Progenitor cell of endocrine pancreas (in vitro differentiated cells): Measurements from ENCODE around the gene CRYBA2. TPM values are rescaled to one million over a fixed set of nuclear protein-coding genes. Genes with fewer than 3 reads are reported as not detected.

Experiments used
- DNase-seq: peaks from one replicate; pipeline ENCODE4 v3.0.0; 2021; ENCODE audit warnings: low spot score; ENCODE audit not compliant: unreplicated experiment
- H3K27ac Mint-ChIP-seq: 2 replicates; pipeline ENCODE4 v1.8.0; 2021; ENCODE audit warnings: mild to moderate bottlenecking, moderate library complexity, mixed read lengths
- H3K27me3 Mint-ChIP-seq: 2 replicates; pipeline ENCODE4 v1.8.0; 2021; ENCODE audit warnings: mixed read lengths
- H3K36me3 Mint-ChIP-seq: 2 replicates; pipeline ENCODE4 v1.8.0; 2022; ENCODE audit warnings: mixed read lengths; ENCODE audit not compliant: insufficient read depth
- H3K4me1 Mint-ChIP-seq: 2 replicates; pipeline ENCODE4 v1.8.0; 2021; ENCODE audit warnings: low read depth, mixed read lengths
- H3K4me3 Mint-ChIP-seq: 2 replicates; pipeline ENCODE4 v1.8.0; 2021; ENCODE audit warnings: low read depth, mild to moderate bottlenecking, moderate library complexity, mixed read lengths
- H3K9me3 Mint-ChIP-seq: 2 replicates; pipeline ENCODE4 v1.8.0; 2021; ENCODE audit warnings: low read depth, mixed read lengths
- total RNA-seq: library from RNA; stranded (reverse); gene quantifications from 2 replicates; pipeline ENCODE4 v1.2.1, GENCODE V29; 2021
- TF ChIP-seq, protein P1 (sequence below): fragments of 200-600 bp; sonication (generic); IDR thresholded peaks from one replicate; pipeline ENCODE4 v1.5.0; 2021; ENCODE audit warnings: antibody characterized with exemption, mild to moderate bottlenecking; ENCODE audit not compliant: unreplicated experiment

Gene CRYBA2
- total RNA-seq, 1 donor from 2014 or later, result 30.1 TPM

DNA sequence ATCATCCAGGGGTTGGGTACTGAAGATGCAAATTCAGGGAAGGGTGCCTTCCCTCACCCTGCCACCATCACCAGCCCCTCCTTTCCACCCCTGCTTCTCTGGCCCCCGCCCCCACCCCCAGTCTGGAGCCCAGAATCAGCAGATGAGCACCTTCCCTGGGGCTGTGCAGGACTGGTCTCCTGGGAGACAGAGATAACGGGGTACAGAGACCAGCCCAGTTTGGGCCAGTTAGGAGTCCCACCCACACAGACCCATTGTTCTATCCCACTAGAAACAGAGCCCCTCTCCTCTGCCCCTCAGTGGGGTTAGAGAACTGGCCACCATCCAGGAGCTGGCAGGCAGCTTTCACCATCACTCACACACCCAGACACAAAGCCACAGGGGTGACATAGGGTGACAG is 4.5 kb upstream of the CRYBA2 start:
- Mint-ChIP-seq H3K4me1 (peaks cover 16% of the 10 kb centered on the region), H3K36me3 (no peaks in the 10 kb centered on the region), H3K27ac (peak overlapping the region; percentile 60), H3K4me3 (no peak overlapping the region), H3K9me3 (no peaks in the 10 kb centered on the region), H3K27me3 (peaks cover 69% of the 10 kb centered on the region)
- DNase-seq, result no peak
- TF ChIP-seq, protein P1, sequence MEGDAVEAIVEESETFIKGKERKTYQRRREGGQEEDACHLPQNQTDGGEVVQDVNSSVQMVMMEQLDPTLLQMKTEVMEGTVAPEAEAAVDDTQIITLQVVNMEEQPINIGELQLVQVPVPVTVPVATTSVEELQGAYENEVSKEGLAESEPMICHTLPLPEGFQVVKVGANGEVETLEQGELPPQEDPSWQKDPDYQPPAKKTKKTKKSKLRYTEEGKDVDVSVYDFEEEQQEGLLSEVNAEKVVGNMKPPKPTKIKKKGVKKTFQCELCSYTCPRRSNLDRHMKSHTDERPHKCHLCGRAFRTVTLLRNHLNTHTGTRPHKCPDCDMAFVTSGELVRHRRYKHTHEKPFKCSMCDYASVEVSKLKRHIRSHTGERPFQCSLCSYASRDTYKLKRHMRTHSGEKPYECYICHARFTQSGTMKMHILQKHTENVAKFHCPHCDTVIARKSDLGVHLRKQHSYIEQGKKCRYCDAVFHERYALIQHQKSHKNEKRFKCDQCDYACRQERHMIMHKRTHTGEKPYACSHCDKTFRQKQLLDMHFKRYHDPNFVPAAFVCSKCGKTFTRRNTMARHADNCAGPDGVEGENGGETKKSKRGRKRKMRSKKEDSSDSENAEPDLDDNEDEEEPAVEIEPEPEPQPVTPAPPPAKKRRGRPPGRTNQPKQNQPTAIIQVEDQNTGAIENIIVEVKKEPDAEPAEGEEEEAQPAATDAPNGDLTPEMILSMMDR, result no peak

DNA sequence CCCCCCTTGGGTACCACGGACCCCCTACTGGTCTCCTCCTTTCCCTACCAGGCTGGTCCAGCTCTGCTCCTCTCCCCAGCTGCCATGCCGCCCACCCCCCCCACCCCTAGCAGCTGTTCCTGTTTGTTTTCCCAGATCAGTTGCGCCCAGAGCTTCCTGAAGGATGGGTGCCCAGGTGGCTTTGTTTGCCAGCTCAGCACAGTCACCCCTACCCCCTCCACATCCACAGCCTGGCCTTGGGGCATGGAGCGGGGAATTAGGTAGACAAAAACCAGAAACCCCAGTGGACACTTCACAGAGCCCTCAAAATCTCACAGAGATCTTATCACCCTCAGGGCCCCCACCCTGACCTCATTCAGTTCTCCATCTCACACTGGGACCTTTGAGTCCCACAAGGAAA is 3.7 kb upstream of the CRYBA2 start:
- Mint-ChIP-seq H3K4me1 (peaks cover 14% of the 10 kb centered on the region), H3K27me3 (peaks cover 74% of the 10 kb centered on the region), H3K9me3 (no peaks in the 10 kb centered on the region), H3K4me3 (peak overlapping the region; percentile 42), H3K36me3 (no peaks in the 10 kb centered on the region), H3K27ac (peak overlapping the region; percentile 26)
- no peak for DNase-seq
- TF ChIP-seq, protein P1, result no peak

DNA sequence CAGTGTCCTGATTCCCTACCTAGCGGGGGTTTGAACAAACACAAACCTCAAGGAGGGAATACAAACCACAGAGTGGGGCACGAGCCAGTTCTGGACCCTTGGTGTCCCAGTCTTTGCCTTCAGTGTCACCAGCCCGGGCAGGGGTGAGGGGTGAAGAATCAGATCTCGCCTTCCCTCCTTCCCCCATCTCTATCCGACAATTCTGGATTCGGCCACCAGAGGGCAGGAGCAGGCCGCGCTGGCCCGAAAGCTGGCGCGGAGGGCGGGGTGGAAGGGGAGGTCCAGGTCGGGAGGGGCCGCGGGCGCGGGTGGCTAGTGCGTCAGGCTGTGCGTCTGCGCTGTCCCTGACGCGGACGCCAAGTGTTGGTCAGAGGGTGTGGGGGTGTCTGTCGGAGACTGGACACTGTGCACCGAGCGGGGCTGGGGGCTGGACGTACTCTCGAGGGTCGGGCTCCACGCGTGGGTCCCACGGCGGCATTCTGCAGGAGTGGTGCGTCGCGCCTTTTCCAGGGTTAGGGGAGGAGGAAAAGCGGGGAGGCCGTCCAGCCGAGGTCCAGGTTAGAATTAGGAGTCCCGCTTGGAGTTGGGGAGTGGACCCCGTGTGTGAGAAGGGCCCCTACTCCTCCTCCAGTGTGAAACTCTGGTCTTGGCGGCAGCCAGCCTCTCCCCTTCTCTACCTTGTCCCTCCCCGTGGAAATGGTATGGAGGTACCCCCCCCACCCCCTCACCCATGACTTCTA is 2.9 kb upstream of the CRYBA2 start:
- Mint-ChIP-seq H3K27ac (peak overlapping the region; percentile 56), H3K4me3 (peak overlapping the region; percentile 62), H3K36me3 (no peaks in the 10 kb centered on the region), H3K4me1 (peaks cover 14% of the 10 kb centered on the region), H3K9me3 (no peaks in the 10 kb centered on the region), H3K27me3 (peaks cover 82% of the 10 kb centered on the region)
- TF ChIP-seq, protein P1, result peak; percentile 93
- DNase-seq, result peak; percentile 87

DNA sequence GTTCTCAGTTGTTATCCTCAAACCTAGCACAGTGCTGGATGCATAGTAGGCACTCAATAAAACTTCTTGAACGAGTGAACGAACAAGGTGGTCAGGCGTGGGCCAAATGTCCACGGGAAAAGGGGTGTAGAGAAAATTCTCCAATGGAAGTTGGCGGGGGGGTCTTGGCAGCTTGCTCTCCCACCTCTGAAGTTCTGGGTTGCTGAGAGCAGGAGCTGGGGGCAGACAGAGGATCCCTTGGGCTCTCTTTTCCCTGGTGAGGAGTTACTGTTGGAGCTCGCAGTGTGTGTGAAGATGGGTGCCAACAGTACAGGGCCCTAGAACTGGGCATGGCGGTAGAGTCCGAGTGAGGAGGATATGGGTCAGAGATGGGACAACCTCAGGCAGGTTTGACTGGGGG is 2.3 kb upstream of the CRYBA2 start:
- no peak for DNase-seq

DNA sequence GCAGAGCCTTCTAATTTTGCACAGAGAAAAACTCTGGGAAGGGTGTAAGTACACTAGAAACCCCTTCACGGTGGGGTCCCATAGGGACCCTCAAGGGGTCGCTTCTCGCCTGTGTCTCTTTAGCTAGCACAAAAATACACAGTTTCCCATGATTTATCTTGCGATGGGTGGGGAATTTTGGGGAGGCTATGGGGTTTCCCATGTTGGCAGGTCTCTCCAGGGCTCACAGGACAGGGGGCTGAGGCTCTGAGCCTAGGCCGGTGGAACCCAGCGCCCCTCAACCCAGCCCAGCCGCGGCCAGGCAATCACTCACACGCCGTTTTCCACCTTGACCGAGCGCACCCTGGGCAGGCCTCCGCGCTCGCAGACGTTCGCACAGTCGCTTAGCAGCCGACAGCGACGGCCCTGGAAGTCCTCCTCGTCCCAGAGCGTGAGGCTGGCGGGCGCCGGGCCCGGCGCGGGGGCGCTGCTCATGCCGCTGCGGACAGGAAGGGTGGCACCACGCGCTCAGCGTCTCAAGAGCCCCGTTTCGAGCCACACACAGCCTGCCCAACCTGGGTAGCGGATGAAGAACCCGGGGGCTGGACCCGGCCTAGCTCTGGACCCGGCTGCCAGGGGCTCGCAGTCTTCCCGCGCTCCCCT is 398 bp downstream of the CRYBA2 start:
- TF ChIP-seq, protein P1, result no peak
- no peak for DNase-seq
- H3K9me3 Mint-ChIP-seq, result no peaks in the 10 kb centered on the region
- peaks cover 87% of the 10 kb centered on the region for H3K27me3 Mint-ChIP-seq
- H3K4me3 Mint-ChIP-seq, result peak overlapping the region; percentile 21
- no peak overlapping the region for H3K27ac Mint-ChIP-seq
- H3K36me3 Mint-ChIP-seq, result no peaks in the 10 kb centered on the region
- peaks cover 5% of the 10 kb centered on the region for H3K4me1 Mint-ChIP-seq

More for the DNA sequence above, 2.3 kb upstream of the CRYBA2 start:
- Mint-ChIP-seq H3K4me3 (no peak overlapping the region), H3K36me3 (no peaks in the 10 kb centered on the region), H3K27me3 (peaks cover 84% of the 10 kb centered on the region), H3K9me3 (no peaks in the 10 kb centered on the region), H3K4me1 (peaks cover 14% of the 10 kb centered on the region), H3K27ac (no peak overlapping the region)
- TF ChIP-seq, protein P1, result no peak
